Measurements from ENCODE around the gene MDGA2.

GRCh38 chr14:47705683-47706082 lies 30.3 kb upstream of the MDGA2 start:
- TF ChIP-seq ZZZ3 (CRISPR knock-in tag; IDR thresholded peaks at IDR 0.05; ENCODE audit: borderline replicate concordance) (no peak), ZNF484 (CRISPR knock-in tag; IDR thresholded peaks at IDR 0.05; ENCODE audit: borderline replicate concordance, low read depth) (no peak), POLR2A (IDR thresholded peaks at IDR 0.05; ENCODE audit: insufficient read depth in 1 of 2, low read depth in 2 of 2, low read length in 2 of 2) (no peak), TFE3 (CRISPR knock-in tag; IDR thresholded peaks at IDR 0.05) (peak; percentile 42; the same call in 1 of the 2 replicates)
- TF ChIP-seq, protein P1, sequence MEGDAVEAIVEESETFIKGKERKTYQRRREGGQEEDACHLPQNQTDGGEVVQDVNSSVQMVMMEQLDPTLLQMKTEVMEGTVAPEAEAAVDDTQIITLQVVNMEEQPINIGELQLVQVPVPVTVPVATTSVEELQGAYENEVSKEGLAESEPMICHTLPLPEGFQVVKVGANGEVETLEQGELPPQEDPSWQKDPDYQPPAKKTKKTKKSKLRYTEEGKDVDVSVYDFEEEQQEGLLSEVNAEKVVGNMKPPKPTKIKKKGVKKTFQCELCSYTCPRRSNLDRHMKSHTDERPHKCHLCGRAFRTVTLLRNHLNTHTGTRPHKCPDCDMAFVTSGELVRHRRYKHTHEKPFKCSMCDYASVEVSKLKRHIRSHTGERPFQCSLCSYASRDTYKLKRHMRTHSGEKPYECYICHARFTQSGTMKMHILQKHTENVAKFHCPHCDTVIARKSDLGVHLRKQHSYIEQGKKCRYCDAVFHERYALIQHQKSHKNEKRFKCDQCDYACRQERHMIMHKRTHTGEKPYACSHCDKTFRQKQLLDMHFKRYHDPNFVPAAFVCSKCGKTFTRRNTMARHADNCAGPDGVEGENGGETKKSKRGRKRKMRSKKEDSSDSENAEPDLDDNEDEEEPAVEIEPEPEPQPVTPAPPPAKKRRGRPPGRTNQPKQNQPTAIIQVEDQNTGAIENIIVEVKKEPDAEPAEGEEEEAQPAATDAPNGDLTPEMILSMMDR (CRISPR knock-in tag; IDR thresholded peaks at IDR 0.05) = no peak

All from HepG2 (cell line).